ENCODE measurements around the gene B3GALT5. TPM values are rescaled to one million over a fixed set of nuclear protein-coding genes. Genes with fewer than 3 reads are reported as not detected.

B3GALT5 gene
- total RNA-seq, 1 donor from 2014 or later: 0.03 TPM

- Histone ChIP-seq H3K9me3 (replicated peaks) (no peaks in the 10 kb centered on the region), H3K27ac (replicated peaks) (no peak overlapping the region), H3K4me3 (no peak overlapping the region), H3K4me1 (no peaks in the 10 kb centered on the region), H3K27me3 (ENCODE audit: low read depth) (no peaks in the 10 kb centered on the region), H3K36me3 (no peaks in the 10 kb centered on the region)
- intact Hi-C loops (cut with micrococcal nuclease): no loop called here
- no peak for DNase-seq
- TF ChIP-seq CTCF (IDR thresholded peaks at IDR 0.05; ENCODE audit: borderline replicate concordance): no peak
These were observed 7.8 kb upstream of the B3GALT5 start for GRCh38 chr21:39604951-39605350.

GRCh38 chr21:39610703-39611102 lies 2.0 kb upstream of the B3GALT5 start:
- DNase-seq: no peak
- Histone ChIP-seq H3K4me1 (peaks cover 8% of the 10 kb centered on the region), H3K27me3 (ENCODE audit: low read depth) (peaks cover 43% of the 10 kb centered on the region), H3K9me3 (replicated peaks) (no peaks in the 10 kb centered on the region), H3K27ac (replicated peaks) (no peak overlapping the region), H3K4me3 (no peak overlapping the region), H3K36me3 (no peaks in the 10 kb centered on the region)
- intact Hi-C loops (cut with micrococcal nuclease): no loop called here
- TF ChIP-seq CTCF (IDR thresholded peaks at IDR 0.05; ENCODE audit: borderline replicate concordance): no peak

- intact Hi-C loops (cut with micrococcal nuclease): no loop called here
These were observed 1.1 kb upstream of the B3GALT5 start for GRCh38 chr21:39611551-39612190.

GRCh38 chr21:39613041-39613934 lies 548 bp downstream of the B3GALT5 start:
- Histone ChIP-seq H3K27ac (replicated peaks) (no peak overlapping the region), H3K9me3 (replicated peaks) (no peaks in the 10 kb centered on the region), H3K4me3 (peak overlapping the region; percentile 59), H3K36me3 (no peaks in the 10 kb centered on the region), H3K27me3 (ENCODE audit: low read depth) (peaks cover 68% of the 10 kb centered on the region), H3K4me1 (peaks cover 8% of the 10 kb centered on the region)
- no peak for DNase-seq
- no peak for TF ChIP-seq CTCF (IDR thresholded peaks at IDR 0.05; ENCODE audit: borderline replicate concordance)
- intact Hi-C loops (cut with micrococcal nuclease): no loop called here

More at GRCh38 chr21:39611551-39612190, 1.1 kb upstream of the B3GALT5 start:
- Histone ChIP-seq H3K27me3 (ENCODE audit: low read depth) (peaks cover 53% of the 10 kb centered on the region), H3K4me1 (peaks cover 8% of the 10 kb centered on the region), H3K4me3 (no peak overlapping the region), H3K27ac (replicated peaks) (no peak overlapping the region), H3K9me3 (replicated peaks) (no peaks in the 10 kb centered on the region), H3K36me3 (no peaks in the 10 kb centered on the region)
- no peak for TF ChIP-seq CTCF (IDR thresholded peaks at IDR 0.05; ENCODE audit: borderline replicate concordance)
- DNase-seq: no peak

GRCh38 chr21:39616211-39616772 lies 3.6 kb downstream of the B3GALT5 start:
- Histone ChIP-seq H3K27me3 (ENCODE audit: low read depth) (peaks cover 68% of the 10 kb centered on the region), H3K36me3 (no peaks in the 10 kb centered on the region), H3K27ac (replicated peaks) (no peak overlapping the region), H3K9me3 (replicated peaks) (no peaks in the 10 kb centered on the region), H3K4me1 (peaks cover 8% of the 10 kb centered on the region), H3K4me3 (no peak overlapping the region)
- TF ChIP-seq CTCF (IDR thresholded peaks at IDR 0.05; ENCODE audit: borderline replicate concordance): no peak
- no peak for DNase-seq
- intact Hi-C loops (cut with micrococcal nuclease): no loop called here
